ENCODE results near the gene KRTAP29-1. TPM values are rescaled to one million over a fixed set of nuclear protein-coding genes. Genes with fewer than 3 reads are reported as not detected.

Gene KRTAP29-1
- total RNA-seq, 2 donors from 2014 or later = not detected

DNA sequence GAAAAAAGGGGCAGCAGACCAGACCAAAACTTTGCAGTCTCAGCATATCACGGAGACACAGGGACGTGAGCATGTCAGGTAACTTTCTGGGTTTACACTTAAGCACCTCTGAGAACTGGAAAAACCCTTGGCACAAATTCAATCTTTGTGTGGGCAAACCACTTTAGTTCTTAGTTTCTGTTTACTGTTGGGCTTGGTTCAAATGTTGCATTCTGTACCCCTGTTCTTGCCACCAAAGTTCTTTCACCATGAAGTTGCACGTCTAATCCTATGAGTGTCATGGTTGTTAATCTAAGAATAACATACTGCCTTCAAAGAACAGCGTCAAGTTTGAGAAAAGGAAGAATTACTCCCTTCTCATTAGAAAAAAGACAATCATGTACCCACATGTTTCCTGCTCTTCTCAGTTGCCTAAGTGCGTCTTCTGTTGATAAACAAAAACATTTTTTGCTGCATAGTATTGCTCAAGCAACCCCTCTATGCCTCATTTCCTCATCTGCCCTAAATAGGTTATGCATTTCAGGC lies 36.4 kb upstream of the KRTAP29-1 start:
- Histone ChIP-seq H3K4me3 (no peak overlapping the region), H3K27me3 (no peaks in the 10 kb centered on the region), H3K27ac (no peak overlapping the region), H3K9ac (ENCODE audit: low read depth in 2 of 2, low read length in 2 of 2) (no peak overlapping the region), H3K9me3 (no peaks in the 10 kb centered on the region), H3K4me1 (no peaks in the 10 kb centered on the region), H3K36me3 (no peaks in the 10 kb centered on the region)
- DNase-seq = no peak
- intact Hi-C loops (cut with DNase I) = no loop called here
- TF ChIP-seq, protein P1, sequence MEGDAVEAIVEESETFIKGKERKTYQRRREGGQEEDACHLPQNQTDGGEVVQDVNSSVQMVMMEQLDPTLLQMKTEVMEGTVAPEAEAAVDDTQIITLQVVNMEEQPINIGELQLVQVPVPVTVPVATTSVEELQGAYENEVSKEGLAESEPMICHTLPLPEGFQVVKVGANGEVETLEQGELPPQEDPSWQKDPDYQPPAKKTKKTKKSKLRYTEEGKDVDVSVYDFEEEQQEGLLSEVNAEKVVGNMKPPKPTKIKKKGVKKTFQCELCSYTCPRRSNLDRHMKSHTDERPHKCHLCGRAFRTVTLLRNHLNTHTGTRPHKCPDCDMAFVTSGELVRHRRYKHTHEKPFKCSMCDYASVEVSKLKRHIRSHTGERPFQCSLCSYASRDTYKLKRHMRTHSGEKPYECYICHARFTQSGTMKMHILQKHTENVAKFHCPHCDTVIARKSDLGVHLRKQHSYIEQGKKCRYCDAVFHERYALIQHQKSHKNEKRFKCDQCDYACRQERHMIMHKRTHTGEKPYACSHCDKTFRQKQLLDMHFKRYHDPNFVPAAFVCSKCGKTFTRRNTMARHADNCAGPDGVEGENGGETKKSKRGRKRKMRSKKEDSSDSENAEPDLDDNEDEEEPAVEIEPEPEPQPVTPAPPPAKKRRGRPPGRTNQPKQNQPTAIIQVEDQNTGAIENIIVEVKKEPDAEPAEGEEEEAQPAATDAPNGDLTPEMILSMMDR (IDR thresholded peaks at IDR 0.05) = no peak

- Histone ChIP-seq H3K4me1 (no peaks in the 10 kb centered on the region), H3K9ac (ENCODE audit: low read depth in 2 of 2, low read length in 2 of 2) (no peak overlapping the region)
Observed at GRCh38 chr17:41335747-41336146, 33.1 kb upstream of the KRTAP29-1 start.

DNA sequence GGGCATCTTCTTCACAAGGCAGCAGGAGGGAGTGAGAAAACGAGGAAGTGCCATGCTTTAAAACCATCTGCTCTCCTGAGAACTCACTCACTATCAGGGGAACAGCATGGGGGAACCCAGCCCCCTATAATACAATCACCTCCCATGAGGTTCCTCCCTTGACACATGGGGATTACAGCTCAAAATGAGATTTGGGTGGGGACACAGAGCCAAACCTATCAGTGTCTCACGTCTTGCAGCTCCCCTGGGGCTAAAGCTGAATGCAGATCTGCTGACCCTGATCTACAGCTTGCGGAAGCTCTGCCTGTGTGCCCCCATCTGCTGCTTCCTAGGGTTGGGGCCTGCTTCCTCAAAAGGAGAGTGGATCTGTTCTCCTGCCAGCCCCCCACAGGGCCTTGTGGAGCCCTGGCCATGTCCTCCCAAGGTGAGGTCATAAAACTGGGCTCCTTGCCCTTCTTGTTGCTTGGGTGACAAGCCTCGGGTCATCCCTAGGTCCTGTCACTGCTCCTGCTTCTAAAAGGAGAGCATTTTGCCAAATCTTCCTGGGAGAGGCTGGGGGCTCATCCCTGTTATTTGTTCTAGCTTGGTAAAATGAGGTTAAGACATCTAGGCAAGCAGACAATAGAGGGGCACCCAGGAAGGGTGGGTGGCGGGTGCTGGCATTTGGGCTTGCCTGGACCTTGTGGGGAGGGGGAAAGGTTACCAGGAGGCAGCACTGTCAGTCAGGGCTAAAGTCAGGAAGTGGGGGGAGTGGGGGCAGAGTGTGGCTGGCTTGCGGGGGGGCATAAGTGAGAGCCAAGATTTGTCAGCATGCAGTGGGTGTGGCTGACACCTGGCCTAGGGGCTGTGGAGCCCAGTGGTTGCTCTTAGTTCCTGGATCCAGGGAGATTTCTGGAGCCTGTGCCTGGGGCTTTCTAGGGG lies 32.0 kb upstream of the KRTAP29-1 start:
- no peak overlapping the region for H3K4me3 ChIP-seq
- TF ChIP-seq, protein P1 (IDR thresholded peaks at IDR 0.05) = no peak
- no peak for DNase-seq
- H3K4me1 ChIP-seq = no peaks in the 10 kb centered on the region
- no peaks in the 10 kb centered on the region for H3K27me3 ChIP-seq
- intact Hi-C loops (cut with DNase I) = no loop called here
- H3K27ac ChIP-seq = no peak overlapping the region
- no peaks in the 10 kb centered on the region for H3K36me3 ChIP-seq
- no peak overlapping the region for H3K9ac ChIP-seq (ENCODE audit: low read depth in 2 of 2, low read length in 2 of 2)
- no peaks in the 10 kb centered on the region for H3K9me3 ChIP-seq

More at GRCh38 chr17:41335747-41336146, 33.1 kb upstream of the KRTAP29-1 start:
- H3K27ac ChIP-seq = no peak overlapping the region
- H3K4me3 ChIP-seq = no peak overlapping the region
- TF ChIP-seq, protein P1 (IDR thresholded peaks at IDR 0.05) = no peak
- no peaks in the 10 kb centered on the region for H3K27me3 ChIP-seq
- intact Hi-C loops (cut with DNase I) = no loop called here
- DNase-seq = no peak
- no peaks in the 10 kb centered on the region for H3K36me3 ChIP-seq
- H3K9me3 ChIP-seq = no peaks in the 10 kb centered on the region

- TF ChIP-seq, protein P1 (IDR thresholded peaks at IDR 0.05) = no peak
- no peak for DNase-seq
- H3K9ac ChIP-seq (ENCODE audit: low read depth in 2 of 2, low read length in 2 of 2) = no peak overlapping the region
- H3K9me3 ChIP-seq = no peaks in the 10 kb centered on the region
- H3K4me3 ChIP-seq = no peak overlapping the region
- H3K27me3 ChIP-seq = no peaks in the 10 kb centered on the region
- H3K27ac ChIP-seq = no peak overlapping the region
- H3K4me1 ChIP-seq = no peaks in the 10 kb centered on the region
- intact Hi-C loops (cut with DNase I) = no loop called here
- H3K36me3 ChIP-seq = no peaks in the 10 kb centered on the region
Observed at GRCh38 chr17:41333836-41334235, 31.2 kb upstream of the KRTAP29-1 start.

- no peaks in the 10 kb centered on the region for H3K36me3 ChIP-seq
- no peak overlapping the region for H3K9ac ChIP-seq (ENCODE audit: low read depth in 2 of 2, low read length in 2 of 2)
- H3K9me3 ChIP-seq = no peaks in the 10 kb centered on the region
- no peak for DNase-seq
- TF ChIP-seq, protein P1 (IDR thresholded peaks at IDR 0.05) = no peak
- no peak overlapping the region for H3K4me3 ChIP-seq
- no peaks in the 10 kb centered on the region for H3K27me3 ChIP-seq
- H3K27ac ChIP-seq = no peak overlapping the region
- intact Hi-C loops (cut with DNase I) = no loop called here
- no peaks in the 10 kb centered on the region for H3K4me1 ChIP-seq
Observed at GRCh38 chr17:41333098-41333497, 30.4 kb upstream of the KRTAP29-1 start.

Data from colonic mucosa (tissue), 4 donors.